Epidermal melanocyte (primary cell): Measurements from ENCODE around the gene DHX16.
"Not testable (repeated sequence)": the region's sequence is repeated elsewhere in the genome, so short reads cannot be mapped to it uniquely, and the experiment has no call there.

Source experiments
- DNase-seq: peaks from one replicate; pipeline ENCODE4 v3.0.0; 2011; ENCODE audit warnings: low spot score; ENCODE audit not compliant: insufficient read length

The DHX16 gene

DNA sequence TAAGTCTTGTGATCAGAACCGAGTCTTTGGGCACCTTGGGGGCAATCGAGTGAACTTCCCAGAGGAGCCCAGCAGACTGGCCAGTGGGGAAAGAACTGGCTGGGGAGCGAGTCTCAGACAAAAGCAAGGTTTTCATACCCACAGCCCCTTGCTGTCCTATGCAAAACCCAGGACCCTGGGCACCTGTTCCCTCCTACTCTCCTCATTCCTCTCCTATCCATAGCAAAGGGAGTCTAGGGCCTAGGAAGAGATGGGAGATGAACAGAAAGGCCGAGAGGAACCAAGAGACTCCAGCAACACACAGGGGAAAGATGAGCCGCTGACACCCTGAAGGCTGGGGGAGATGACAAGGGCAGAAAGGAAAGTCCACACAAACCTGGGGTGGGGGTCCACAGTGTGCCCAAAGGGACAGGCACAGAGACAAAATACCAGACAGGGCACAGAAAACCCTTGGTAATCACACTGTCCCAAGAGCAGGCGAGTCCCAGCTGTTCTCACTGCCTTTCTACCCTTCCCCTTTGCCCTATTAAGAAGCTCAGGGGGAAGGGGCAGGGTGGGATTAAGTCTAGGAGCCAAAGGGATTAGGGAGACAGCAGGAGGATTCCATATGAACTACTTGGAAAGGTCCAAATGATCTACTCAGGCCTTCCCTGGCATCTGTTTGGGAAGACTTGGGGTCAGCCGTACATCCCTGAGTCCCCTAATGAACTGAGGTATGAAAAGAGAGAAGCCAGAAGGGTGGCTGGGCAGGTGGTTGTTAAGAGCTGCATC lies 7.1 kb upstream of the DHX16 start:
- no peak for DNase-seq

DNA sequence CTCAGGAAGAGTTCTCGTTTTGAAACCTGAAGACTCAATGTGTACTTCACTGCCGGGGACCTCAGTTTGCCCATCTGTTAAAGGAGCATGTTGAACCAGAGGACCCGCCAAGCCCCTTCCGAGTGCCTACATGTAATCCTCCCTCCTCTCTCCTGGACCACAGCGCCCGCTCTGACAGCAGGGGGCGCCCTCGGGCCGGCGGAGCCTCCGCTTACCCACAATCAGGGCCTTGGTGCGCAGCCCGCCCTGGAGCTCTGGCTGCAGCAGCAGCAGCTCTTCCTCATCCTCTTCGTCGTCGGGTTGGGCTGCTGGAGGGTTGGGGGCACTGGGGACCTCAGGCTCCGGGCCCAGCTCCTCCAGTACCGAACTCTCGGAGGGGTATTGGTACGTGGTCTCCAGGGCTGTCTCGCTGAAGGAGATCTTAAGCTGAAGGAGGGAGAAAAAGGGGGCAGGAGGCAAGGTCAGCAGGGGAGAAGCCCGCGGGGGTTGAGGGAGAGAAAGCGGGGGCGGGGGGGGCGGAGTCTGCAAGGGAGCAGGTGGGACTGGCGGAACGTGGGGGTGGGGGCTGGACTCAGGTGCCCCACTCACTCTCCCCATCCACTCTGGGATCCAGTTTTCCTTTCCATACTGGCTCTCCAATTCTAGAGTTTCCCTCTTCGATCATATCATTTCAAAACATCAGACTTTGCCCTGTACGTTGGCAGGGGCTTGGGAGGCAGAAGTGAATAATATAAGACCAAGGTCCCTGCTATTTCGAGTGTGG lies 6.3 kb upstream of the DHX16 start:
- peak; percentile 66 for DNase-seq

DNA sequence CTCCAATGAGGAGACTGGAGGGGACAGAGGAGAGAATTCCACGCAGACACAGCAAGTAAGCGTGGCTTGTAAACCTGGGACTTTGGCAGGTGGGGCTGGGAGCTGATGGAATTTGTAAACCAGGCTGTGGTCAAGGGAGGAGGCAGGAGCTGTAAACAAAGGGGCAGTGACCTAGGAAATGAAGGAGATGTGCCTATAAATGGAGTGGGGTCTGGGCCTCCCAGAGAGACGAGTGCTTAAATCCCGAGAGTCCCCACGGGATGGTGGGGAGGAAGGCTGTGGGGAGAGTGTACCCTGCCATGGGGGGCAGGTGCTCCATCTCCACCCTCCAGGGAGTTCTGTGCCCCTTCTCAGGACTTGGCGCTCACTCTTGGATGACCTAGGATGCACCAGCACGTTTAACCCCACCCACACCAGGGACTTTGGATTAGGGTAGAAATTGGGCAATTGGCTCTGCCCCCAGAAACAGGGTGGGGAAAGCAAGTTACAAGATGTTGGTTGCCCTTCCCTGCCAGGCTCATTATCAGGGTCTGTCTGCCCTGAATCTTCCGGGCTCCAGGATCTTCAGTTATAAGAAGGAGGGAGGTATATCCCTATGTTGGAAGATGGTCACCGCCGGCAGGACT lies 4.0 kb upstream of the DHX16 start:
- no peak for DNase-seq

GRCh38 chr6:30670760-30671527 lies 1.9 kb downstream of the DHX16 start:
- DNase-seq: no peak

DNA sequence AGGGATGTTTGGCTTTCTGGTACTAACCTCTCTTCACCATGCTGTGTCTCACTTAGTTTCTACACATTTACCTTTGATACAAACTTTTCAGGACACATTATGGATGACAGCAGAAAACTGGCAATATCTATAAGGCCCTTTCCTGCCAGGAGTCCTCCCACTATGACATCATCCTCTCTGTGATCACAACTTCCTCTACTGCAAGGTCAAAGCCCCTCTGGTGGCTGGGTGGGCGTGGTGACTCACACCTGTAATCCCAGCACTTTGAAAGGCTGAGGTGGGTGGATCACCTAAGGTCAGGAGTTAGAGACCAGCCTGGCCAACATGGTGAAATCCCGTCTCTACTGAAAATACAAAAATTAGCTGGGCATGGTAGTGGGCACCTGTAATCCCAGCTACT lies 6.5 kb downstream of the DHX16 start:
- DNase-seq: not testable (repeated sequence)

- no peak for DNase-seq
These were observed 7.6 kb downstream of the DHX16 start for GRCh38 chr6:30664994-30665767.

DNA sequence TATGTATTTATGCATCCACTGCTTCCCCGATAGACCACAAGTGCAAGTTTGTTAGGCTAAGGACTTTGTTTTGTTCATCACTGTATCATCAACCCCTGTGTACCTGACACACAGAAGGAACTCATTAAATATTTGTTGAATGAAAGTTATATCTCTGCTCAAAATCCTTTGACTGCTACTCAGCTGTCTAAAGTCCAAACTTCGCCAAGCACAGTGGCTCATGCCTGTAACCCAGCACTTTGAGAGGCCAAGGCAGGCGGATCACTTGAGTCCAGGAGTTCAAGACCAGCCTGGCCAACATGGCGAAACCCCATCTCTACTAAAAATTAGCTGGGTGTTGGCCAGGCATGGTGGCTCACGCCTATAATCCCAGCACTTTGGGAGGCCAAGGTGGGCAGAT lies 14.9 kb downstream of the DHX16 start:
- not testable (repeated sequence) for DNase-seq

DNA sequence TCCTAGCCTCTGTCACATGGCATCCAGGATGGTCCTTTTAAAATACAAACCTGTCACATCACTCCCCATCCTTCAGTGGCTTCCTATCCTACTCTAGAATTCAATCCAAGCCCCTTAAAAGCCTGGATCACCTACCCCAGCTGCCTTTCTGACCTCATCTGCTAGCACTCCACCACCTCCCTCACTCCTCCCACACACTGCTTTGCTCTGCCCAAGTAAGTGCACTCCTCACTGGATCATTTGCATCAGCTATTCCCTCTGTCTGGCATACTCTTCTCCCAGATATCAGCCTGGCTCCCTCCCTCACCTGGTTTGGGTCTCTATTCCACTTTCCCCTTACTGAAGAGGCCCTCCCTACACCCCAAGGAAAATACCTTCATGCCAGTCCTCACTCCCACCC lies 15.4 kb downstream of the DHX16 start:
- DNase-seq: no peak

DNA sequence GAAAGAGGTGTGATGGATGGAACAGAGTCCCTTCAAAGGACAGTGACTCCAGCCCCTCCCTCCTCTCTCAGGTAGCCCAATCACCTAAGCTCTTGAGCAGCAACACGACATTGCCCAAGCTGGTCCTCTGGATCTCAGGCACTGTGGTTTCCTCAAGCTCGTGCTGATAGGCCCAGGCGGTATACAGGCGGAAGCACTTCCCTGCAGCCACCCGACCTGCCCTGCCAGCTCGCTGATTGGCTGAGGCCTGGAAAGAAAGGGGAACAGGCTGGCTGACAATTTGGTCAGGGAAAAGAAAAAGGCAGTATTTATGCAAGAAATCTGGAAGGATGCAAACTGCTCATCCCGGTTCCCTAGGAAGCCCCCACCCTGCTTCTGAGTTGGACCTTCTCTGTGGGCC lies 16.3 kb downstream of the DHX16 start:
- no peak for DNase-seq

DNA sequence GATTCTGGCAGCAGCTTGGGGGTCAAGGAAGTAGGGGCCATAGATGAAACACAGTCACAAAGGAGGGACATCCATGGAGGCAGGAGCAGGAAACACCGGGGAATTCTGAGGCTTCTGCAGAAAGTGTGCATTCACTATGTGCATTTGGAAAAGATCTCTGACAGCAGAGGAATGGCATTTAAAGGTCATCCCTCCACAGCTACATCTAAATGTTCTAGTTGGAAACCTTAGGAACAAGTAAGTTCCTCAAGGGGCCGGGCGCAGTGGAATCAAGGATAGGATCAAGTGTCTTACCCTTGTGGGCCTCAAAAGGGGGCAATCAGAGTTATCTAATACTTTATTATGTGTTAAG lies 17.1 kb downstream of the DHX16 start:
- no peak for DNase-seq

- DNase-seq: no peak
These were observed 17.7 kb downstream of the DHX16 start for GRCh38 chr6:30654798-30655742.

DNA sequence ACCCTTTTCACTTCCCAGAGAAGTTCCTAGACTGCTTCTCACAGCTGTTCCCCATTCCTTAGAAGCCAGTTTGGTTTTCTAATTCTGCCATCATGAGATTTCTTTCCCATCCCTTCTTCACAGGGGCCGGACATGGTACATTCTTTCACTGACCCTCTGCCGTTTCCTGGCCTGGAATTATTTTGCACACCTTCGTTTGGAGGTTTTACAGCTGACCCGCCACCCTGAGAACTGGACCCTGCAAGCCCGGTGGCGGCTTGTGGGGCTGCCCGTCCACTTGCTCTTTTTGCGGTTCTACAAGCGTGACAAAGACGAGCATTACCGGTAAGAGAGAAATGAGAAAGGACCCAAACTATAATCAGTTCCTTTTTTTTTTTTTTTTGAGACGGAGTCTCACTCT lies 21.7 kb downstream of the DHX16 start:
- DNase-seq: no peak

DNA sequence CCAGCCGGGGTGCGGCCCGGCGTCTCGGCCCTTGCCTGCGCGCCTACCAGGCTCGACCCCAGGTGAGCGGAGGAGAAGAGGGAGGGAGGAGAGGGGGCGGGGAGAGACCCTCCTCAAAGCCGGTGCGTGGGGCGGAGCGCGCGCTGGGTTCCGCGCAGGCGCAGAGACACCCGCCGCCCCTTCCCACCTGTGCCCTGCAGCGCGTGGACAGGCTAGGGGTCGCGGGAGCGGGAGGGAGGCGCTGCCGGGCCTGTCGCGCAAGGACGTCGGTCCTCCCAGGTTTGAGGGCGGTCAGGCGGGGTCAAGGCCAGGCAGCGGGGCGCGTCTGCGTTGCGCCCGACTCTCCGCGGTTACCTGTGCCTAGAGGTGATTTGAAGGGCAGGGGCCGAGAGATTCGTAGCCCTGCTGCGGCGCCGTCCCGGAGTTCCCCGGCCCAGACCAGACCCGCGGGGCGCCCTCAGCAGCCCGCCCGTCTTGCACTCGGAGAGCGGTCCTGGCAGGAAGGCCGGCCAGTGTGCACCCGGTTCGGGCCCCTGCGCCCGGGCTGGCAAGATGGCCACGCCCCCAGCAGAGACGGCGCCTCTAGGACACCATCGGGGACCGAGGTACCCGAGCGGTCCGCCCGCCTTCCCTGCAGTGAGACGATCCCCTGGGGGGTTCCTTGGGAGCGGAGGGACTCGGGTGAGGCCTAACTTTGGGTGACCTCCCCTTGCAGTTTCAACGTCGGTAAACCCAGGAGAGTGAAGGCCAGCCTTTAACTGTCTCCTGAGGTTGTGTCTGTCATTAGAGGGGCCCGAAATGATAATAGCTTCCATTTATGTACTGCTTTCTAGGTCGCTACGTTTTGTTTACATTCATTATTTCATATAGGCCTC lies 25.3 kb downstream of the DHX16 start:
- peak; percentile 68 for DNase-seq

DNA sequence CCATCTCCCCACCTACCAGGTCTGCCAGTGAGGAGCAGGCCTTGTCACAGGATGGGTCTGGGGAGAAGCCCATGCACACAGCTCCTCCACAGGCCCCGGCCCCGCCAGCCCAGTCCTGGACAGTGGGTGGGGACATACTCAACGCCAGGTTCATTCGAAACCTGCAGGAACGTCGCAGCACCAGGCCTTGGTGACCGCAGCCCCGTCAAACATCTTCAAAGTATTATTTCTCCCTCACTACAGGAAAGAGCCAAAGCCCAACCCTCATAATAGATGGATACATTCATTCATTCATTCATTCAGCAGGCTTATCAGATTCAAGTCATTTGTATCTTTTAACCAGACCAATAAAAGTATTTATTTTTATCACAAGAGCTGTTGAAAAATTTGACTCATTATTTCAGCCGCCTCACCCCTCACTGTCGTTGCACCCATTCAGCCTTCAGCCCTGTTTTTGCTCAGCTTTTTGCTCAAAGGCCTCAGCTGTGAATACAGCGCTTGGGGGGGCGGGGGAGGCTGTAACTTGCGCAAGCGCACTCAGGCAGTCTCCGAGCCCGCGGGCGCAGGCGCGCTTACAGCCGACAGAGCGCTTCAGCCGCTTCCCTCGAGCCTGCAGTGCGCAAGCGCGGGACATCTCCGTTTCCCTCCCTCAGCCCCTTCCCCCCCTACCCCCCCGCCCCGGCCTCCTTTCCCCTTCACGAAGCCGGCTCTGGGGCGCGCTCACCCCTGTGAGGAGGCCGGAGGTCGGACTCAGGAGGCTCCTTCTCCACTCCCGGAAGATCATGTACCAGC lies 26.2 kb downstream of the DHX16 start, which contains the start of gene C6orf136:
TSS of gene C6orf136 (plus strand) at position 684 of the 792 bp plus-strand sequence. CDS start at position 783, 99 bp downstream.
- DNase-seq: peak; percentile 97

- no peak for DNase-seq
These were observed 26.8 kb downstream of the DHX16 start for GRCh38 chr6:30645989-30646388.

DNA sequence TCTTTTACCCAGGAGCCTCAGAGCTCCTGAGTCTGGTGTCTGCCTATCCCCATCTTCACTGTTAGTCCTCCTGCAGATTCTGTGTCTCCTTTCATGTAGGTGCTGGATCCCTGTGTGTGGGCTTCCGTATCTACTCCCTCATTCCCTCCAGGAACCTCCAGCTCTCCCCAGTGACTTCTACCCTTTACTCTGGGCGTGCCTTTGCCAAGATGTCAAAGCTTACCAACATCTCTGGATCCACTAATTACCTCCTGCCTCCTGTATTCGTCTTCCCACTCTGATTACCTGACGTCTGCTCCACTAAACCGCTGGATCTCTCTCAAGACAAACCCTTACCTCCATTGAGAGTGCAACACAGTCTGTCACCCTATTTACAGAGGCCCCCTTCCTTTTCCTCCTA lies 28.0 kb downstream of the DHX16 start:
- no peak for DNase-seq

- DNase-seq: no peak
These were observed 29.1 kb downstream of the DHX16 start for GRCh38 chr6:30643656-30644055.

DNA sequence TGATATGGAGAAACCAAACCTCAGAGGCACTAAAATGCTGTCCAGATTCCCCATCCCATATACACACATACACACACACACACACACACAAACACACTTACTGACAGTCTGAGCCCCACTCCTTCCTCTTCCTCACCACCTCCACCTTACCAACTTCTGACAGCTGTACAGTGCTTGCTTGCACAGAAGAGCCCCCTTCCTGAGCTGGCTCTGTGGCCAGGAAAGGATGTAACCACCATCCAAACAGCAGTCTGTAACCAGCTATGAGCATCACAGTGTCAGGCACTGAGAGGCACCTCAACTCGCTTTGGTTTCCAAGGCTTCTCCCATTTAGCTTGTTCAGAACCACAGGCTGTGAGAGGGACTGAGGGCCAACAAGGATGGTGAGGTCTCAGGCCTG lies 31.8 kb downstream of the DHX16 start:
- DNase-seq: no peak
